NCI-H1092 treated with DMSO at 0.1 percent for 48 hours (cell line): Measurements from ENCODE around the gene AFAP1L2.

Experiments used
- DNase-seq: peaks from one replicate; lab custom pipeline; 2025; lab: John Stamatoyannopoulos, UW

The AFAP1L2 gene

DNA sequence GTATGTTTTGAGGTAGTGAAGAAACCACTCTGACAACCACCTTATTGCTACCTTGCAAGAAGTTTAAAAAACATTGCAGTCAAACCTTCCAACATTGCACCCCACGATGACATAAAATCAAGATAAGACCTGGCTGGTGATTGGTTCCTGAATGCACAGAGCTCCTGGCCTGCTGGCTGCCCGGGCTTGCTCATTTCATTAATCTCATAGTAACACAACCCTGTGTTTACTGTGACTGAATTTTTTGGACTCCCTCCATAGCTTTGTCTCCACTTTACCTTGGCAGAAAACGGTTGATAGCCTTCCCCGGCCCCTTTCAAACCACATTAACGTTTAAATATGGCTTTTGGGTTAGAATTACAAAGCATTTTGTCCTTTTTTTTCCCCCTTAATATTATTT, 137.8 kb downstream of the AFAP1L2 start:
- peak; percentile 69 for DNase-seq

DNA sequence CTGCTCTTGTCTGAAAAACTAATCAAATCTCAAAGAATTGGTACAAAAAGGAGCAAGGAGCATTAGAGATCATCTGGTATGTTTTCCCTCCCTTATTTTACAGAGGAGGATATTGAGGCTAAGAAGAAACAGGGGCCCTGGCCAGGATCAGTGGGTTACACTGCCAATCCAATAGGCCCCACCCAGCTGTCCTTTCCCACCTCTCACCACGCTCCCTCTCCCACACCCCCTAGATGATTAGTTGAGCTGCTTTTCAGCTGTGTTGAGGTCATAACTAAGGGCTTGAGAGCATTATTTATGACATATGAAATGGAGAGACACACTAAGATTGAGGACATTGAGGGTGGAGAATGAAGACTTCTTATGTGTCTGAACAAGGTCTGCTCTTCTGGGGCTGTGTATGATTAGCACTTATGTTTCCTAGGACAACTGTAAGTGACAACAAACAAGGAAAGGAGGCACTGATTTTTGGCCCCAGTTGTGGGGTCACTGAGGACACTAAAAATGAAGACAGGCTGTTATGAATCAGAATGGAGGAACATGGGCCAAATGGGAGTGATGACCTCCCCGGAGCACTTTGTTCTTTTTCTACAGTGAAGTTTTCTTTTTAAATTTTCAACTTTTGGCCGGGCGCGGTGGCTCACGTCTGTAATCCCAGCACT, 138.8 kb downstream of the AFAP1L2 start:
- DNase-seq = no peak

DNA sequence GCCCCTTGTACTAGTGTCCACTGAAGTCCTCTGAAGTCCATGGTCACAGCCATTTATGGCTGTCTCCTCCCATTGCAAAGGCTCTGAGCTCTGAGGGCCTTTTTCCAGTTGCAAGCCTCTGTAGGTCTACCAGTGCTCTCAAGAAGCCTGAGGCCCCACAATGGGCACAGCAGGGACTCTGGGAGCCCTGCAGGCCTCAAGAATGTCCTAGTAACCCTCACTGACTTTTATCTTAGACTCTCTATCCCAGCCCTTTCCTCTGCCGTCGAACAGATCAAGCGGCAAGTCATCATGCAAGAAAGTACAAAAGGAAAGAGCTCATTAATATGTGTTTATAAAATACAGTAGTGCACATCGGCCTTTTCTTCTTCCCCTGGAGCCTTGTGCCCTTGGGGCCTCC, 141.8 kb downstream of the AFAP1L2 start:
- no peak for DNase-seq

DNA sequence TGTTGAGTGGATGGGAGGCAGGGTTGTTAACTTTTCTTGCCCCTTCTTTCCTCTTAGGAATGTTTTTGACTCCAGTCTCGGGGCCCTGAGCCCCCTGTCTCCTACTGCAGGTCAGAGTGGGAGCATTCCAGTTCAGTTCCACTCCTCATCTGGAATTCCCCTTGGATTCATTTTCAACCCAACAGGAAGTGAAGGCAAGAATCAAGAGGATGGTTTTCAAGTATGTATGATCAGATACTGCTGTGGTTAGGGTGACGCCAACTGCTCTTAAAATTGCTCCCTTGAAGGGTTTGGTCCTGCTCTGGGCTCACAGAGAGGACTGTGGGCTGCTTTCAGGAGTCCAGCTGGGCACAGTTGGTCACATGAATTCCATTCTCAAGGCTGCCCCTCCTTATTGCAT, 143.2 kb downstream of the AFAP1L2 start:
- no peak for DNase-seq

DNA sequence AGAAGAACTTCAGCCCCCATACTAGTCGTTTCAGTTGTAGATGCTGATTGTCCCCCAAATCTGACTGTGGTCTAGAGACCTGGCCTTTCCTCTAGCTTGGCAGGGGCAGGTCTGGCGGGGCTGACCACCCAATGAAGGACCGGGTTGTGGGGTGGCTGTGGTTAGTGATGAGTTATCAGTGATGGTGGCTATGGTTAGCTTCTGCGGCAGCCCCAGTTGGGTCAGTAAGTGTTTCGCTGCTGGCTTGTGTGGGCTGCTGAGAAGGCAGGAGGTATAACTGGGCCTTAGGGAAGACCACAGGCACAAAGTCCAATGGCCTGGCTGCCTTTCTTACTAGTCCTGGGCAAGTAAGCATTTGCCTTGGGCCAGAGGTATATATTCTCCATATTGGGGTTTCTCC, 143.9 kb downstream of the AFAP1L2 start:
- DNase-seq = no peak

DNA sequence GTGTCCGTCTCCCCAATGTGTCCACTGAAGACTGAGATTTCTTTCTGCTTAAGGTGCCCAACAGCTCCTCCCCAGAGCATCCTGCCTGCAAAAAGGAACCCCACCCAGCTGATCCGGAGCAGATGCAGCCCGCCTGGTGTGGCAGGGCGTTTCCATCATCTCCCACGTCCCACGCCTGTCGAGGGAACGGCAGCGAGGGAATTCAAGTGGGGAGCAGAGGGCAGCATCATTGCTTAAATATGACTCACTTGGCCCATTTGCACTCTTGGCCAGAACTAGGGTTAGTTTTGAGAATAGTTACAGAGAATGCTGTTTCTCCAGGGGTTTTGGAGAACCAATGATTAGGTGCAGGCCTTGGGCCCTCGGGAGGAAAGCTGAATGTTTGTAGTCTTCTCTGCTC, 144.5 kb downstream of the AFAP1L2 start:
- no peak for DNase-seq

DNA sequence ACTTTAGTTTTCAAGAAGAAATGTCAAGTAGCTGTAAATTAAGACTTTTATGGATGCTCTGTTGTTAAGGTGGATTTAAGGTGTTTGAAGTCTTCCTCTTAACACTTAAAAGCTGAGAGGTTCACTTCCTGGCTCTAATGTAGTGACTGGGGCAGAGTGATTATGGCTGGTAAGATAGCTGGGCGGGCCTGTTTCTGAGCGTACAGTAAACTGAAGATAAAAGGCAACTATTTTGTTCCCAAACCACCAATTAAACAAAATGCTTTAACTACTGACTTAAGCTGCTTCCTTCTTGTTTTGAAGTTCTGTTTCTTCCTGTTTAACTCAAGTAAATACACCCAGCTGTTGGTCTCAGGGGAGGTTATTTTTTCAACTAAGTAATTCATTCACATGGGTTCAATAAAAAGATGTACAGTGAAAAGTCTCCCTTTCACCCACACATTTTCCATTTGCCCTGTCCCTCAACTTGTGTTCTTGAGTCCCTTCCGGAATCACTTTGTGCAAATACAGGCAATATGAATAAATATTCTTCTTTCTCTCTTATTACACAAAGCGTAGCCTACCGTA, 145.9 kb downstream of the AFAP1L2 start:
- DNase-seq = no peak

DNA sequence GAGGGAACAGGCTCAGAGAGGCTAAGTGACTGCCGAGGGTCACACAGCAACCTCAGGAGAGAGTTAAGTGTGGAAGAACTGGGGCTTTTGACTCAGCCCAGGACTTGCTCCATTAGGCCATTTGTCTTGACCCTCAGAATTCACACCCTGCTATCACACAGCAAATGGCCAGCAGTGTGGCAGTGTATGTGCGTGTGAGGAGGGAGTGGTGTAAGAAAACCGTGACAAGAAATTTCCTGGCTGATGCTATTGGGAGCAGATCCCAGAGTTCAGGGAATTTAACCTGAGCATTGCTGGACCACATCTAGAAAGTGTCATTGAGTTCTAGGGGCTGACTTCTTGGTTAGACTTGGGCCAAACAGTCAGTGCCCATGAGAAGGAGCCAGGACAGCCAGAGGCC, 146.8 kb downstream of the AFAP1L2 start:
- no peak for DNase-seq

DNA sequence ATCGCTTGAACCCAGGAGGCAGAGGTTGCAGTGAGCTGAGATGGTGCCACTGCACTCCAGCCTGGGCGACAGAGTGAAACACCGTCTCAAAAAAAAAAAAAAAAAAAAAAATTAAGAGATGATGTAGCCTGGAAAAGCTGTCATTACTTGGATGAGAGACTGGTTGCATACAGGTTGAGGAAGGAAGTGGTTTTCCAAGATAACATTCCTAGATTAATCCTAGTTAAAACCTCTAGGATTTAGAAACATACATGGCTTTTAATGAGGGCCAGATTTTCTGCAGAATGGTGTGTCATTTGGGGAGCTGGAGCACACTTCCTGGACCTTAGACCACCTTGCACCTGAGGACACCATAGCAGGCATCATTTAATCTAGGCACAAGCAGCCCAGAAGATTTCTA, 147.5 kb downstream of the AFAP1L2 start:
- DNase-seq = no peak

DNA sequence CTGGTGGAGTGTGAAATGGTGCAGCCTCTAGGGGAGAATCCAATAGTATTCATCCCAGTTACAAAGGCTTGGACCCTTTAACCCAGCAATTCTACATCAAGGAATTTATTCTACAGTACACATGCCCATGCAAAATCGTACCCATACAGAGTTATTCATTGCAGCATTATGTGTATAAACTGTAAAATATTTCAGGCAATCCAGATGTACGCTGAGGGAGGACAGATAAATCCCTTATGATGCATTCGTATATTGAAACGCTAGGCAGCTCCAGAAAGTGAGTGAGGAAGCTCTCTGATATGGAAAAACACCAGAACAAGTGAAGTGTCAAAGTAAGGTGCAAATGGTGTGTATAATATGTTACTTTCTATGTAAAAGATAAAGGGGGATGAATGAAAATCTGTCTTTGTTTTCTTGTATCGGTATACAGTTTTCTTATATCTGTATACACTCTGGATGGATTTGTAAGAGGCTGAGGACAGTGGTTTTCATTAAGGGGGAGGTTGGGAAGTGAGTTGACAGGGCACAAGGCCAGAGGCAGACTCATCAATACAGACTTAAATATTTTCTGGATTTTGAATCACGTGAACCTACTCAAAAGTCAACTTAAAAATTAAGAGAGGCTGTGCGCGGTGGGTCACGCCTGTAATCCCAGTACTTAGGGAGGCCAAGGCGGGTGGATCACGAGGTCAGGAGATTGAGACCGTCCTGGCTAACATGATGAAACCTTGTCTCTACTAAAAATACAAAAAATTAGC, 148.1 kb downstream of the AFAP1L2 start:
- no peak for DNase-seq

DNA sequence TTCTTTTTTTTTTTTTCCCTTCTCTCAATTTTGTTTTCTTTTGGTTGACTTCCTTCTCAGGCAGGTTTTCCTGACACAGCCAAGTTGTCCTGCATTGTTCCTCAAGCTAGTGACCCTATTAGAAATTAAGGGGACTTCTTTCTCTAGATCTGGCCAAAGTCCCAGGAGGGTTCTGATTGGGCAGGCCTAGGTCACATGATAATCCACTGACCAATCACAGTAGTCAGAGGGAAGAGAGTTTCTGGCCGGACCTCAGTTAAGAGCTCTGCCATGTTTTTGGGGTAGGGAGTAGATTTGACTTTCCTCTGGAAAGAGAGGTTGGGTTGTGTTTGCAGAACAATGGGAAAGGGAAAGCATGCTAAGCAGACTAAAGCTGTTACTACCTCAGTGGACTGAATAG, 149.1 kb downstream of the AFAP1L2 start:
- no peak for DNase-seq

DNA sequence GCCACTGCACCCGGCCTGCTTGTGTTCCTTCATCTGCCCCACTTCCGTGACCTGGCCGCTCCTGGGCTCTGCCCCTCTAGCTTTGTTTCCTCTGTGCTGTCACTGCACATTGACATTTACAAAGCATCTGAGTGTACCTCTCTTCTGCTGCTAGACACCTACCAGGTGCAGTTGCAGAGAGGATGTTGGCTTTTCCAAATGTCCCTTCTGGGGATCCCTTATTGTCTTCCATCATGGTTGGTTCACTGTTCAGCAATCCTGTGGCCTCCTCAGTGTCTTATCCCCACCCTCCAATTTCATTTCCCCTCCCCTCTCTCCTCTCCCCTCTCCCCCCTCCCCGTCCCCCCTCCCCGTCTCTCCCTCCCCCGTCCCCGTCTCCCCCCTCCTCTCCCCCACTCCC, 151.4 kb downstream of the AFAP1L2 start:
- no peak for DNase-seq

DNA sequence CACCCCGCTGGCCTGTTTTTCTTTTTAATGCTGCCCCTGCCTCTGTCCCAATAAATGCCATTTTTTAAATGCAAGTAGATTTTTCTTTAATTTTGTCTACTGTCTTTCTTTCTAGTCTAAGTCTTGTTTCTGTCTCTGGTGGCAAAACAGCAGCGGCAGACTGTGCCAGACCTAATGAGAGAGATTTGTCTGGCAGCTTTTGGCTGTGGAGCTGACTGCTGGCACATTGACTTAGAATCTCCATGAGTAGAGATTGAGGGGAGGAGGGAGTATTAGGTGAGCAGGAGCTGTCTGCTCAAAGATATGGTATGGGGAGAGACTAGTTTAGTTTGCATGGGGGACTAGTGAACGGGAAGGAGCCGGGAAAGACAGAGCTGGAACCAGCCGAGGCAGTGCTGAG, 152.2 kb downstream of the AFAP1L2 start:
- DNase-seq = no peak

DNA sequence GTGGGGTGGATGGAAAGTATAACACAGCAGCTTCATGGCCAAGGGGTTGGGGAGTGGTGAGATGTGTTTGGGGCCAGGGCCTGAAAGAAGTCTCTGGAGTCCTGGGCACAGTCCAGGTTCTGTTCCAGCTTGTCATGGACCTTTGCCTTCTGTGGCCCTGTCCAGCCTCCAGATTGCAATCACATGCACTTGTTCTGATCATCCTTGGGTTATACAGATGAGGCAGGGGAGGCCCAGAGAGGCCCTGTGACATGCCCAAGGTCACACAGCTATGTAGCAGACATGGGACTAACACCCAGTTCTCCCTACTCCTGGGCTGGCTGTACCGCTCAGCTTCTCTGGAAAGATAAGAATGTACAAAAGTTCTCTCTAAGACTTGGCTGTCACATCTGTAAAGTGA, 153.6 kb downstream of the AFAP1L2 start:
- DNase-seq = no peak

DNA sequence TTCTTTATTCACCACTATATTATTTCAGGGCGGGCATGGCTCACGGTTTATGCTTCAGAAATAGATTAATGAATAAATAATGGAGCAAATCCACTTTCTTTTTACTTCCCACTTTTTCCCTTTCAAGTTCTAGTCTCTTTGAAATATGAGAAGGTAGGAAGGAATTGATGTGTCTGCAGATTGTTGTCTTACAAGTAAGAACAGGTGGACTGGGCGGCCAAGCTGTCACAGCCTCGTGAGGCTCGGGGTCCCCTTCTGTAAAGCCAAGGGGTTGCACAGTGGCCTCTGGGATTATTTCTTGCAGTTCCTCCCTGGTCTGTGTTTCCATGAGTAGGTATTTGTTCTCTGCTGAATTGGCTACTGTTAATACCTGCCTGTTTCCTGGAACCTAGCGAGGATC, 154.1 kb downstream of the AFAP1L2 start:
- DNase-seq = no peak

DNA sequence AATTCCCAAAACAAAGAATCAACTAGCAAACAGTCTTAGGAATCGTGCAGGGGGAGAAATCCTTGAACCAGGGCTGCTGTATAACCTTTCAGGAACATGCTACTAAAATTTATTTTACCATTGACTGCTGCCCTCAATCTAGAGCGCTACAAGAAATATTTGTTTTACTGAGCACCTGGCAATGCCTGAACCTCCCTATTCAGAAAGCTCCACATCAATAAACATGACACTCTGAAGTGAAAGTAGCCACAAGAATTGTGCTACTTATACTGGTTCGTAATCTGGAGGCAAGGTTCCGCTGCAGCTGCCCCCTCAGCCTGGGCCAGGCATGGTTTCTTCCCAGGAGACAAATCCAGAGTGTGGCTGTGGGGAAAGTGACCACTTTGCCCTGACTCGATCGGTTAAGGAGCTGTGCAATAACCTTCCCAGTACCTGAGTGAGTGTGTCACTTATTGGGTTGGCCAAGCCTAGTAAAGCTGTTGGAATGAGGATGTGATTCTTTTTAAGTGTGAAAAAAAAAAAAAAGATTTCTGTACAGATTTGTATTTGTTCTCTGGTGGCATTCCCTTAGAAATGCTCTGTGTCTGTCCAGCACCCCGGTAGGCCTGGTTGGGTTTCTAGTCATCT, 157.5 kb downstream of the AFAP1L2 start:
- DNase-seq = no peak

DNA sequence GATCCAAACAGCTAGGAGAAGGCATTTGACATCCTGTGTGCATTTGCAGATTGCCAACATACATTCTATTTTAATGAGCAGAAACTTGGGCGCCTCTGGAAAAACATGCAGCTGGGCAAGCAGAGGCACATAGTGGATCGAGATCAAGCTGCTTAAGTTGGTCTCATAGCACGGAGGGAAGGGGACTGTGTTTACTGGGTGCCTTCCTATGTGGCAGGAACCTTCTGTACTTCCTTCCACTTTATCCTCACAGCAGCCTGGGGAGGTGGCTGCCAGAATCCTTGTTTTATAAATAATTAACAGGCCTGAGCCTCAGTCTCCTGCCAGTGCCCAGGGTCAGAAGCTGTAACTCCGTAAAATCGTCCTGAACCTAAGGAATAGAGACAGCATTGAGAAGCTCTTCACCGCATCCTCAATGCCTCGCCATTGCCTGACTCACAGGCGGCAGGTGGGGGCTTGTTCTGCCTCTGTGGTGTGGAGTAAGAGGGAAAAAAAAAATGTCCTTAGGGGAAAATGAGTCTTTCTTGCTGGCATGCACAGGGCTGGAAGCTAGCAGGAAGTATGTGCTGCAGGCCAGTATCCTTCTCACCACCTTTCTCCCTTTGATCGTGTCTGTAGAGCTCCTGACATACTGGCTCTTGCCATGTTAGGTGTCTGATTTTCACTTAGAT, 159.0 kb downstream of the AFAP1L2 start:
- no peak for DNase-seq
